Keratinocyte (primary cell): ENCODE data around the gene TMEM178A. TPM values are rescaled to one million over a fixed set of nuclear protein-coding genes. Genes with fewer than 3 reads are reported as not detected.

Experiments used
- DNase-seq: peaks from one replicate; pipeline ENCODE4 v3.0.0-alpha.2; 2011; ENCODE audit warnings: low read depth, missing footprints, low spot score
- FAIRE-seq: peaks from 2 replicates; lab custom pipeline; 2011; peaks lifted over from hg19 to GRCh38; lab: Jason Lieb, UNC
- H2AFZ ChIP-seq: 2 replicates; pipeline ENCODE4 v1.6.0; 2012; ENCODE audit warnings: low read length, control low read depth, inconsistent platforms; ENCODE audit not compliant: control insufficient read depth
- H3K27ac ChIP-seq: 2 replicates; pipeline ENCODE4 v1.5.1; 2011; ENCODE audit warnings: low read length; ENCODE audit not compliant: control insufficient read depth, insufficient read depth
- H3K27me3 ChIP-seq: 3 replicates; pipeline ENCODE4 v1.6.0; 2011; ENCODE audit warnings: low read length; ENCODE audit not compliant: control insufficient read depth, insufficient read depth; ENCODE audit errors: extremely low read depth
- H3K36me3 ChIP-seq, 2 experiments: 2 replicates in 1 of 2; 3 replicates in 1 of 2; pipeline ENCODE4 v1.5.1; 2011; ENCODE audit warnings: low read length in 2 of 2, mild to moderate bottlenecking in 1 of 2; ENCODE audit not compliant: control insufficient read depth in 2 of 2, insufficient read depth in 2 of 2; ENCODE audit errors: extremely low read depth in 1 of 2
- H3K4me1 ChIP-seq: 3 replicates; pipeline ENCODE4 v1.5.1; 2011; ENCODE audit warnings: low read length; ENCODE audit not compliant: control insufficient read depth, insufficient read depth; ENCODE audit errors: extremely low read depth
- H3K4me2 ChIP-seq: 3 replicates; pipeline ENCODE4 v1.6.0; 2011; ENCODE audit warnings: low read depth, low read length; ENCODE audit not compliant: control insufficient read depth, insufficient read depth; ENCODE audit errors: extremely low read depth
- H3K4me3 ChIP-seq, 3 experiments: fragments of 200-600 bp in 1 of 3; sonication (generic) in 1 of 3; 2 replicates in 2 of 3; 3 replicates in 1 of 3; pipeline ENCODE4 v1.5.1; 2011 to 2016; ENCODE audit warnings: low read length in 3 of 3, mild to moderate bottlenecking in 3 of 3, control low read depth in 2 of 3, inconsistent platforms in 1 of 3, low read depth in 1 of 3, mixed read lengths in 1 of 3, mixed run types in 1 of 3, moderate library complexity in 1 of 3; ENCODE audit not compliant: control insufficient read depth in 2 of 3, insufficient read depth in 2 of 3; ENCODE audit errors: extremely low read depth in 1 of 3
- H3K79me2 ChIP-seq: 2 replicates; pipeline ENCODE4 v1.6.0; 2012; ENCODE audit warnings: low read length; ENCODE audit not compliant: control insufficient read depth, insufficient read depth
- H3K9ac ChIP-seq: 3 replicates; pipeline ENCODE4 v1.6.0; 2011; ENCODE audit warnings: low read length; ENCODE audit not compliant: control insufficient read depth, insufficient read depth; ENCODE audit errors: extremely low read depth
- H3K9me1 ChIP-seq: 3 replicates; pipeline ENCODE4 v1.6.0; 2011; ENCODE audit warnings: low read length; ENCODE audit not compliant: control insufficient read depth, insufficient read depth; ENCODE audit errors: extremely low read depth
- H3K9me3 ChIP-seq: 2 replicates; pipeline ENCODE4 v1.5.1; 2012; ENCODE audit warnings: low read depth, low read length; ENCODE audit not compliant: control insufficient read depth
- H4K20me1 ChIP-seq: 3 replicates; pipeline ENCODE4 v1.6.0; 2011; ENCODE audit warnings: low read length; ENCODE audit not compliant: control insufficient read depth, insufficient read depth; ENCODE audit errors: extremely low read depth
- CTCF ChIP-seq, 3 experiments: IDR thresholded peaks in 1 of 3; conservative IDR thresholded peaks in 1 of 3; optimal IDR thresholded peaks in 1 of 3; 2 replicates in 2 of 3; 3 replicates in 1 of 3; pipeline versions ENCODE3 to v1.5.1; 2011; ENCODE audit warnings: low read length in 3 of 3, mild to moderate bottlenecking in 3 of 3, moderate library complexity in 2 of 3, control low read depth in 1 of 3, inconsistent platforms in 1 of 3; ENCODE audit not compliant: insufficient read depth in 2 of 3; ENCODE audit errors: extremely low read depth in 1 of 3
- EZH2 ChIP-seq: IDR thresholded peaks from one replicate; pipeline ENCODE4 v1.6.1; 2012; ENCODE audit warnings: inconsistent platforms, mild to moderate bottlenecking, low read length, moderate library complexity
- dilution Hi-C: fragments of 300-500 bp; cut with MboI; formaldehyde crosslinking; loops from one replicate; pipeline ENCODE4 v1.7.0; 2020; ENCODE audit warnings: low sequenced_read_pairs; ENCODE audit not compliant: extremely low pct_ligation_motif_present
- polyA plus RNA-seq, 5 experiments: library from polyadenylated mRNA; depleted of rRNA in 3 of 5; stranded (reverse) in 3 of 5; stranded (forward) in 1 of 5; unstranded in 1 of 5; fragments of >200 nt; gene quantifications; 1 replicate in 1 of 5; 2 replicates in 3 of 5; 3 replicates in 1 of 5; pipeline versions ENCODE4 v1.2.1 to v1.2.3, GENCODE V29; 2011 to 2012; ENCODE audit warnings: missing spikeins in 2 of 5, low read depth in 1 of 5, low replicate concordance in 1 of 5

Gene TMEM178A
- polyA plus RNA-seq, 1 donor (not counting 4 experiments of a cell fraction or from before 2014, with no cell fraction given), result 0.07 TPM

- Histone ChIP-seq H3K4me2 (no peak overlapping the region), H3K4me1 (no peaks in the 10 kb centered on the region), H3K27ac (no peak overlapping the region), H4K20me1 (no peaks in the 10 kb centered on the region), H3K79me2 (no peaks in the 10 kb centered on the region), H2AFZ (no peak overlapping the region), H3K9me1 (no peaks in the 10 kb centered on the region), H3K36me3 (peaks cover 23 to 37% of the 10 kb centered on the region in 2 experiments), H3K9me3 (no peaks in the 10 kb centered on the region), H3K9ac (no peak overlapping the region), H3K4me3 (no peak overlapping the region), H3K27me3 (no peaks in the 10 kb centered on the region)
- DNase-seq (no peak), FAIRE-seq (no peak)
- TF ChIP-seq CTCF (optimal IDR thresholded peaks at IDR 0.05 in 1 of 3, IDR thresholded peaks at IDR 0.05 in 1 of 3, conservative IDR thresholded peaks at IDR 0.05 in 1 of 3; ENCODE audit: extremely low read depth in 1 of 3, insufficient read depth in 2 of 3, low read length in 3 of 3), result no peak
- TF ChIP-seq EZH2, result no peak
- dilution Hi-C loops, result no loop called here
Measured at GRCh38 chr2:39755466-39755865, 89.7 kb downstream of the TMEM178A start.

GRCh38 chr2:39757156-39757555, 91.4 kb downstream of the TMEM178A start:
- no peak overlapping the region for H3K9ac ChIP-seq
- H4K20me1 ChIP-seq, result no peaks in the 10 kb centered on the region
- H2AFZ ChIP-seq, result no peak overlapping the region
- no peaks in the 10 kb centered on the region for H3K27me3 ChIP-seq
- H3K79me2 ChIP-seq, result no peaks in the 10 kb centered on the region
- FAIRE-seq (no peak), DNase-seq (no peak)
- H3K36me3 ChIP-seq, result peaks cover 23 to 36% of the 10 kb centered on the region in 2 experiments
- no peak overlapping the region for H3K4me2 ChIP-seq
- no peaks in the 10 kb centered on the region for H3K9me3 ChIP-seq
- dilution Hi-C loops, result no loop called here
- H3K4me3 ChIP-seq, result no peak overlapping the region
- H3K9me1 ChIP-seq, result no peaks in the 10 kb centered on the region
- H3K27ac ChIP-seq, result no peak overlapping the region
- TF ChIP-seq CTCF (optimal IDR thresholded peaks at IDR 0.05 in 1 of 3, IDR thresholded peaks at IDR 0.05 in 1 of 3, conservative IDR thresholded peaks at IDR 0.05 in 1 of 3; ENCODE audit: extremely low read depth in 1 of 3, insufficient read depth in 2 of 3, low read length in 3 of 3) (no peak), EZH2 (no peak)
- H3K4me1 ChIP-seq, result no peaks in the 10 kb centered on the region
